Caco-2 (cell line): ENCODE data around the gene ZG16. TPM values are rescaled to one million over a fixed set of nuclear protein-coding genes. Genes with fewer than 3 reads are reported as not detected.
"Not testable (repeated sequence)": the region's sequence is repeated elsewhere in the genome, so short reads cannot be mapped to it uniquely, and the experiment has no call there.

Experiments used
- Bru-seq: library from RNA; stranded (reverse); fragments of 400-500 nt; gene quantifications from one replicate; lab custom pipeline; 2021; lab: Mats Ljungman, UMichigan
- BruChase-seq, 2 experiments: library from RNA; stranded (reverse); fragments of 400-500 nt; gene quantifications; one replicate each; lab custom pipeline; 2021; lab: Mats Ljungman, UMichigan
- BruUV-seq: library from RNA; stranded (reverse); fragments of 400-500 nt; replicated peaks from 2 replicates; lab custom pipeline; 2021; lab: Mats Ljungman, UMichigan
- CTCF ChIA-PET: fragments of 300-600 bp; sonication (Branson Sonifier 250); formaldehyde crosslinking; loops from one replicate; lab custom pipeline; 2022; ENCODE audit warnings: antibody characterized with exemption; lab: Charles Lee
- POLR2A ChIA-PET: fragments of 300-600 bp; sonication (Branson Sonifier 250); formaldehyde crosslinking; loops from one replicate; lab custom pipeline; 2022; ENCODE audit warnings: antibody characterized with exemption; lab: Charles Lee
- DNase-seq, 2 experiments: peaks; one replicate each; pipeline versions ENCODE4 v3.0.0 to v3.0.0-alpha.2; 2020 to 2022
- H3K27me3 ChIP-seq: replicated peaks from 2 replicates; pipeline ENCODE4 v1.6.0; 2011; ENCODE audit warnings: low read length; ENCODE audit not compliant: control insufficient read depth, insufficient read depth
- H3K36me3 ChIP-seq: 2 replicates; pipeline ENCODE4 v1.5.1; 2011; ENCODE audit warnings: low read length; ENCODE audit not compliant: control insufficient read depth, insufficient read depth
- H3K4me1 ChIP-seq: fragments of 250-450 bp; sonication (Bioruptor Pico); 2 replicates; pipeline ENCODE4 v1.5.1; 2020; ENCODE audit warnings: mild to moderate bottlenecking
- H3K4me3 ChIP-seq: 2 replicates; pipeline ENCODE4 v1.5.1; 2011; ENCODE audit warnings: low read depth, mild to moderate bottlenecking, control low read depth, low read length
- H3K9me3 ChIP-seq: fragments of 250-450 bp; sonication (Bioruptor Pico); 2 replicates; pipeline ENCODE4 v1.5.1; 2020; ENCODE audit warnings: mild to moderate bottlenecking, moderate library complexity
- H3K27ac Mint-ChIP-seq: one replicate; pipeline ENCODE4 v1.8.0; 2022; ENCODE audit warnings: mixed read lengths; ENCODE audit not compliant: unreplicated experiment
- H3K27me3 Mint-ChIP-seq: one replicate; pipeline ENCODE4 v1.8.0; 2022; ENCODE audit warnings: mixed read lengths; ENCODE audit not compliant: insufficient read depth, unreplicated experiment
- H3K36me3 Mint-ChIP-seq: one replicate; pipeline ENCODE4 v1.8.0; 2022; ENCODE audit warnings: mild to moderate bottlenecking, mixed read lengths; ENCODE audit not compliant: insufficient read depth, unreplicated experiment
- H3K4me1 Mint-ChIP-seq: one replicate; pipeline ENCODE4 v1.8.0; 2022; ENCODE audit warnings: low read depth, mixed read lengths; ENCODE audit not compliant: unreplicated experiment
- H3K4me3 Mint-ChIP-seq: one replicate; pipeline ENCODE4 v1.8.0; 2022; ENCODE audit warnings: mild to moderate bottlenecking, moderate library complexity, mixed read lengths; ENCODE audit not compliant: unreplicated experiment
- H3K9me3 Mint-ChIP-seq: one replicate; pipeline ENCODE4 v1.8.0; 2022; ENCODE audit warnings: mixed read lengths; ENCODE audit not compliant: unreplicated experiment
- intact Hi-C: fragments of 100-400 bp; cut with micrococcal nuclease; formaldehyde crosslinking; loops from one replicate; pipeline ENCODE4 v1.10.0; 2022; ENCODE audit not compliant: unreplicated experiment
- long read RNA-seq: library from polyadenylated mRNA; stranded (forward); transcript quantifications from one replicate; pipeline ENCODE4 v2.0.0, GENCODE V29; 2022
- total RNA-seq: library from RNA; stranded (reverse); gene quantifications from 2 replicates; pipeline ENCODE4 v1.2.3, GENCODE V29; 2022
- TF ChIP-seq, protein P1 (sequence below), 2 experiments: fragments of 200-600 bp in 1 of 2; IDR thresholded peaks; 1 replicate in 1 of 2; 2 replicates in 1 of 2; pipeline versions ENCODE4 v1.5.1 to v1.8.0; 2011 to 2022; ENCODE audit warnings: antibody characterized with exemption in 1 of 2, control low read depth in 1 of 2, inconsistent platforms in 1 of 2, low read depth in 1 of 2, low read length in 1 of 2, mild to moderate bottlenecking in 1 of 2, moderate library complexity in 1 of 2; ENCODE audit not compliant: insufficient read depth in 1 of 2, severe bottlenecking in 1 of 2, unreplicated experiment in 1 of 2

Gene ZG16, protein sequence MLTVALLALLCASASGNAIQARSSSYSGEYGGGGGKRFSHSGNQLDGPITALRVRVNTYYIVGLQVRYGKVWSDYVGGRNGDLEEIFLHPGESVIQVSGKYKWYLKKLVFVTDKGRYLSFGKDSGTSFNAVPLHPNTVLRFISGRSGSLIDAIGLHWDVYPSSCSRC
- total RNA-seq (1.4 and 1.9 TPM in 2 replicates), Bru-seq, nascent RNA (percentile 37 among the genes with signal in this experiment), BruChase-seq, experiment 1, labeled RNA remaining after a 2-hour chase (percentile 45 among the genes with signal in this experiment), BruChase-seq, experiment 2, labeled RNA remaining after a 6-hour chase (percentile 49 among the genes with signal in this experiment)
- long read RNA-seq, partial matches to known transcripts, result 0 of 6 reads
- long read RNA-seq, other reads (novel, unspliced or antisense), result 5 of 6 reads

DNA sequence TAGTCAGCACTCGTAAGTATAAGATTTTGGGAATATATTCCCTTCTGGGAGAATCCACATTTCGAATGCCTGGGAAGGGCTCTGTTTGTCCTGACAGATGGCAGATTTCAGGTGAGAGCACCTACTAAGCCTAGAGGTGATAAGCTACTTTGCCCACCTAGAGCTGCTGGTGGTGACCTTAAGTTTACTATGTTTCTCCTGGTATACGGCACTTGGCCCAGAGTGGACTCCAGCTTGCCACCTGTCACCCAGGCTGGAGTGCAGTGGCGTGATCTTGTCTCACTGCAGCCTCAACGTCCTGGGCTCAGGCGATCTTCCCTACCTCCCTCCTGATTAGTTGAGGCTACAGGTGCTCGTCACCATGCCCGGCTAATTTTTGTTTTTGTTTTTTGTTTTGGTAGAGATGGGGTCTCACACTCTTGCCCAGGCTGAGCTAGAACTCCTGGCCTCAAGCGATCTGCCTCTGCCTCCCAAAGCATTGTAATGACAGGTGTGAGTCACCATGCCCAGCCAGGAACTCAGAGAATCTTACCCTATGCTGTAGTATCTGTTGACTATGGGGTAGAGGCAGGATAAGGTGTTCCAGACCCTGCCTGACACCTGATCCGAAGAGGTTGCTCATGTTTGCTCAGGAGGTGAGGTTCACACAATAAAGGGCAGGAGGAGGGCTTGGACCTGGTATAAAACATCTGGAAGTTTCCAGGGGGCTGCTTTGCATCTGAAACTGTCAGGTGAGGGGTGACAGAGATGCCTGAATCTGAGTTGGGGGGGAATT is at the start of gene ZG16:
TSS of gene ZG16 (plus strand) at position 681 of the 775 bp plus-strand sequence. CDS start 1,011 bp downstream, outside the sequence.
- intact Hi-C loops, result loop anchor here (5.0 kb wide), 1 partner anchor 50 kb away; no protein-coding TSS in a partner anchor
- no peak for DNase-seq
- H3K9me3 Mint-ChIP-seq, result peaks cover 22% of the 10 kb centered on the region
- H3K4me1 Mint-ChIP-seq, result peaks cover 51% of the 10 kb centered on the region
- H3K9me3 ChIP-seq, result no peaks in the 10 kb centered on the region
- H3K4me1 ChIP-seq, result peaks cover 54% of the 10 kb centered on the region
- H3K27me3 ChIP-seq, result no peaks in the 10 kb centered on the region
- H3K27ac Mint-ChIP-seq, result peak within 1 kb of the TSS; percentile 92
- peaks cover 6% of the 10 kb centered on the region for H3K36me3 Mint-ChIP-seq
- H3K27me3 Mint-ChIP-seq, result no peaks in the 10 kb centered on the region
- no TSS peak for BruUV-seq
- H3K4me3 ChIP-seq, result no peak within 1 kb of the TSS
- POLR2A ChIA-PET, result no interaction called here
- CTCF ChIA-PET, result no interaction called here
- H3K4me3 Mint-ChIP-seq, result peak within 1 kb of the TSS; percentile 31
- H3K36me3 ChIP-seq, result peaks cover 1% of the 10 kb centered on the region; the same call in 1 of the 2 replicates
- TF ChIP-seq, protein P1, sequence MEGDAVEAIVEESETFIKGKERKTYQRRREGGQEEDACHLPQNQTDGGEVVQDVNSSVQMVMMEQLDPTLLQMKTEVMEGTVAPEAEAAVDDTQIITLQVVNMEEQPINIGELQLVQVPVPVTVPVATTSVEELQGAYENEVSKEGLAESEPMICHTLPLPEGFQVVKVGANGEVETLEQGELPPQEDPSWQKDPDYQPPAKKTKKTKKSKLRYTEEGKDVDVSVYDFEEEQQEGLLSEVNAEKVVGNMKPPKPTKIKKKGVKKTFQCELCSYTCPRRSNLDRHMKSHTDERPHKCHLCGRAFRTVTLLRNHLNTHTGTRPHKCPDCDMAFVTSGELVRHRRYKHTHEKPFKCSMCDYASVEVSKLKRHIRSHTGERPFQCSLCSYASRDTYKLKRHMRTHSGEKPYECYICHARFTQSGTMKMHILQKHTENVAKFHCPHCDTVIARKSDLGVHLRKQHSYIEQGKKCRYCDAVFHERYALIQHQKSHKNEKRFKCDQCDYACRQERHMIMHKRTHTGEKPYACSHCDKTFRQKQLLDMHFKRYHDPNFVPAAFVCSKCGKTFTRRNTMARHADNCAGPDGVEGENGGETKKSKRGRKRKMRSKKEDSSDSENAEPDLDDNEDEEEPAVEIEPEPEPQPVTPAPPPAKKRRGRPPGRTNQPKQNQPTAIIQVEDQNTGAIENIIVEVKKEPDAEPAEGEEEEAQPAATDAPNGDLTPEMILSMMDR (IDR thresholded peaks at IDR 0.05; ENCODE audit: insufficient read depth in 1 of 2, low read depth in 1 of 2, low read length in 1 of 2, severe bottlenecking in 1 of 2, unreplicated experiment in 1 of 2), result no peak

DNA sequence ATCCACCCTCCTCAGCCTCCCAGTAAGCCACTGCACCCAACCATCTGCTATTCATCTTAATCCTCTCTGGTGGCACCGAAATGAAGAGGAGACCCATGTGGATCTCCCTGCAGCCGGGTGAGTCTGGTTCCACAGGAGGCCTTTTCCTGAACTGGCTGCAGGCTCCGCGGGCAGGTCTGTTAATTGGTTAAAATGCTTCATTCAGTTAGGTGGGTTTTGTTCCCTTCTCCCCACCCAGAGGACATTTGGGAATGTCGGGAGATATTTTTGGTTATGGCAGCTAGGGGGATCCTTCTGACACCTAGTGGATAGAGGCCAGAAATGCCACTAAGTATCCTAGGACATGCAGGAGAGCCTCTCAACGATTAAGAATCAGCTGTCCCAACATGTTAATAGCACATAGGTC is 48.9 kb upstream of the ZG16 start:
- H3K9me3 Mint-ChIP-seq, result no peaks in the 10 kb centered on the region
- H3K27ac Mint-ChIP-seq, result no peak overlapping the region
- intact Hi-C loops, result loop anchor here (1.0 to 5.0 kb wide), 2 partner anchors 48 to 61 kb away; partner anchors contain the start of genes KIF22 and ZG16
- BruUV-seq, result no TSS peak
- H3K4me3 ChIP-seq, result no peak overlapping the region
- no peaks in the 10 kb centered on the region for H3K36me3 ChIP-seq
- CTCF ChIA-PET, result interaction anchor here (0.6 to 1.5 kb wide), 7 partner anchors 8 to 1532 kb away, joined by 3 to 12 read pairs (median 5); partner anchors contain the start of gene PAGR1
- DNase-seq, result peak; percentile 43 to 49
- H3K27me3 ChIP-seq, result no peaks in the 10 kb centered on the region
- POLR2A ChIA-PET, result no interaction called here
- TF ChIP-seq, protein P1 (IDR thresholded peaks at IDR 0.05; ENCODE audit: insufficient read depth in 1 of 2, low read depth in 1 of 2, low read length in 1 of 2, severe bottlenecking in 1 of 2, unreplicated experiment in 1 of 2), result peak; percentile 66 to 72
- H3K4me3 Mint-ChIP-seq, result peak overlapping the region; percentile 52
- H3K36me3 Mint-ChIP-seq, result no peaks in the 10 kb centered on the region
- H3K4me1 Mint-ChIP-seq, result peaks cover 8% of the 10 kb centered on the region
- no peaks in the 10 kb centered on the region for H3K9me3 ChIP-seq
- H3K4me1 ChIP-seq, result peaks cover 4% of the 10 kb centered on the region; the same call in 1 of the 2 replicates
- no peaks in the 10 kb centered on the region for H3K27me3 Mint-ChIP-seq

DNA sequence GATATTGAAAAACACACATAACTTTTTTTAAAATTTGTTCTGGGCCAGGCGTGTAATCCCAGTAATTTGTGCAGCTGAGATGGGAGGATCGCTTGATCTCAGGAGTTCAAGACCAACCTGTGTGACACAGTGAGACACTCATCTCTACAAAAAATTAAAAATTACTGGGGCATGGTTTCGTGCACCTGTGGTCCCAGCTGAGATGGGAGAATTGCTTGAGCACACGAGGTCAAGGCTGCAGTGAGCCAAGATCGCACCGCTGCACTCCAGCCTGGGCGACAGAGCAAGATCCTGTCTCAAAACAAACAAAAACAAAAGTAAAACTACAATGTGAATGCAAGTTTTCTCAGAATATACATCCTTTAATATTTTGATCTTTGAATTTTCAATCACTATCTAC is 47.4 kb upstream of the ZG16 start:
- CTCF ChIA-PET, result no interaction called here
- Mint-ChIP-seq H3K27ac (no peak overlapping the region), H3K4me1 (peaks cover 10% of the 10 kb centered on the region), H3K9me3 (no peaks in the 10 kb centered on the region), H3K4me3 (no peak overlapping the region), H3K27me3 (no peaks in the 10 kb centered on the region), H3K36me3 (no peaks in the 10 kb centered on the region)
- no TSS peak for BruUV-seq
- DNase-seq, result no peak
- H3K4me3 ChIP-seq, result no peak overlapping the region
- peaks cover 4% of the 10 kb centered on the region; the same call in 1 of the 2 replicates for H3K4me1 ChIP-seq
- no peaks in the 10 kb centered on the region for H3K9me3 ChIP-seq
- POLR2A ChIA-PET, result no interaction called here
- no peaks in the 10 kb centered on the region for H3K27me3 ChIP-seq
- intact Hi-C loops, result no loop called here
- TF ChIP-seq, protein P1 (IDR thresholded peaks at IDR 0.05; ENCODE audit: insufficient read depth in 1 of 2, low read depth in 1 of 2, low read length in 1 of 2, severe bottlenecking in 1 of 2, unreplicated experiment in 1 of 2), result no peak
- no peaks in the 10 kb centered on the region for H3K36me3 ChIP-seq

DNA sequence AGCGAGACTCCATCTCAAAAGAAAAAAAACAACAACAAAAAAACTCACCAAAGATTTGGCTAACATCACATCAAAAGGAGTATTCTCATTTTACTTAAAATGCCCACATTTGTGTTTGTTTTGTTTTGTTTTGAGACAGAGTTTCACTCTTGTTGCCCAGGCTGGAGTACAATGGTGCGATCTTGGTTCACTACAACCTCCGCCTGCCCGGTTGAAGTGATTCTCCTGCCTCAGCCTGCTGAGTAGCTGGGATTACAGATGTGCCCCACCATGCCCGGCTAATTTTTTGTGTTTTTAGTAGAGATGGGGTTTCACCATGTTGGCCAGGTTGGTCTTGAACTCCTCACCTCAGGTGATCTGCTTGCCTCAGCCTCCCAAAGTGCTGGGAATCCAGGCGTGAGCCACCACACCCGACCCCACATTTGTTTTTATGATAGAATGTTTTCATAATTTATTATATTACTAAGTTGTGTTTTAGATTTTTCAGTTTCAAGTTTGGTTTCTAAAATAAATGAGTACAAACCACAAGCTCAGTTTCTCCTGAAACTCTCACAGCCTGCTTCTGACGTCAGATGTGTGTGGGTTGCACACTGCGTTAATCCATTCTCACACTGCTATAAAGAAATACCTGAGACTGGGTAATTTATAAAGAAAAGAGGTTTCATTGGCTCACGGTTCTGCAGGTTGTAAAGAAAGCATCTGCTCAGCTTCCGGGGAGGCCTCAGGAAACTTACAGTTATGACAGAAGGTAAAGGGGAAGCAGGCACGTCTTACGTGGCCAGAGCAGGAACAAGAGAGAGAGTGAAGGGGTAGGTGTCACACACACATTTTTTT is 46.1 kb upstream of the ZG16 start:
- H3K36me3 ChIP-seq, H3K9me3 ChIP-seq, H3K4me3 Mint-ChIP-seq, H3K27me3 ChIP-seq, H3K27ac Mint-ChIP-seq, POLR2A ChIA-PET, H3K9me3 Mint-ChIP-seq, H3K4me3 ChIP-seq, H3K27me3 Mint-ChIP-seq, intact Hi-C loops, DNase-seq, CTCF ChIA-PET, H3K4me1 ChIP-seq, H3K36me3 Mint-ChIP-seq, BruUV-seq: not testable (repeated sequence)
- peaks cover 22% of the 10 kb centered on the region for H3K4me1 Mint-ChIP-seq
